Caco-2 (cell line): Measurements from ENCODE around the gene TWF2. TPM values are rescaled to one million over a fixed set of nuclear protein-coding genes. Genes with fewer than 3 reads are reported as not detected.

Experiments
- BruUV-seq: library from RNA; stranded (reverse); fragments of 400-500 nt; replicated peaks from 2 replicates; lab custom pipeline; 2021; lab: Mats Ljungman, UMichigan
- CTCF ChIA-PET: fragments of 300-600 bp; sonication (Branson Sonifier 250); formaldehyde crosslinking; loops from one replicate; lab custom pipeline; 2022; ENCODE audit warnings: antibody characterized with exemption; lab: Charles Lee
- POLR2A ChIA-PET: fragments of 300-600 bp; sonication (Branson Sonifier 250); formaldehyde crosslinking; loops from one replicate; lab custom pipeline; 2022; ENCODE audit warnings: antibody characterized with exemption; lab: Charles Lee
- DNase-seq, 2 experiments: peaks; one replicate each; pipeline versions ENCODE4 v3.0.0 to v3.0.0-alpha.2; 2020 to 2022
- H3K27me3 ChIP-seq: replicated peaks from 2 replicates; pipeline ENCODE4 v1.6.0; 2011; ENCODE audit warnings: low read length; ENCODE audit not compliant: control insufficient read depth, insufficient read depth
- H3K36me3 ChIP-seq: 2 replicates; pipeline ENCODE4 v1.5.1; 2011; ENCODE audit warnings: low read length; ENCODE audit not compliant: control insufficient read depth, insufficient read depth
- H3K4me1 ChIP-seq: fragments of 250-450 bp; sonication (Bioruptor Pico); 2 replicates; pipeline ENCODE4 v1.5.1; 2020; ENCODE audit warnings: mild to moderate bottlenecking
- H3K4me3 ChIP-seq: 2 replicates; pipeline ENCODE4 v1.5.1; 2011; ENCODE audit warnings: low read depth, mild to moderate bottlenecking, control low read depth, low read length
- H3K9me3 ChIP-seq: fragments of 250-450 bp; sonication (Bioruptor Pico); 2 replicates; pipeline ENCODE4 v1.5.1; 2020; ENCODE audit warnings: mild to moderate bottlenecking, moderate library complexity
- H3K27ac Mint-ChIP-seq: one replicate; pipeline ENCODE4 v1.8.0; 2022; ENCODE audit warnings: mixed read lengths; ENCODE audit not compliant: unreplicated experiment
- H3K27me3 Mint-ChIP-seq: one replicate; pipeline ENCODE4 v1.8.0; 2022; ENCODE audit warnings: mixed read lengths; ENCODE audit not compliant: insufficient read depth, unreplicated experiment
- H3K36me3 Mint-ChIP-seq: one replicate; pipeline ENCODE4 v1.8.0; 2022; ENCODE audit warnings: mild to moderate bottlenecking, mixed read lengths; ENCODE audit not compliant: insufficient read depth, unreplicated experiment
- H3K4me1 Mint-ChIP-seq: one replicate; pipeline ENCODE4 v1.8.0; 2022; ENCODE audit warnings: low read depth, mixed read lengths; ENCODE audit not compliant: unreplicated experiment
- H3K4me3 Mint-ChIP-seq: one replicate; pipeline ENCODE4 v1.8.0; 2022; ENCODE audit warnings: mild to moderate bottlenecking, moderate library complexity, mixed read lengths; ENCODE audit not compliant: unreplicated experiment
- H3K9me3 Mint-ChIP-seq: one replicate; pipeline ENCODE4 v1.8.0; 2022; ENCODE audit warnings: mixed read lengths; ENCODE audit not compliant: unreplicated experiment
- intact Hi-C: fragments of 100-400 bp; cut with micrococcal nuclease; formaldehyde crosslinking; loops from one replicate; pipeline ENCODE4 v1.10.0; 2022; ENCODE audit not compliant: unreplicated experiment
- total RNA-seq: library from RNA; stranded (reverse); gene quantifications from 2 replicates; pipeline ENCODE4 v1.2.3, GENCODE V29; 2022
- TF ChIP-seq, protein P1 (sequence below), 2 experiments: fragments of 200-600 bp in 1 of 2; IDR thresholded peaks; 1 replicate in 1 of 2; 2 replicates in 1 of 2; pipeline versions ENCODE4 v1.5.1 to v1.8.0; 2011 to 2022; ENCODE audit warnings: antibody characterized with exemption in 1 of 2, control low read depth in 1 of 2, inconsistent platforms in 1 of 2, low read depth in 1 of 2, low read length in 1 of 2, mild to moderate bottlenecking in 1 of 2, moderate library complexity in 1 of 2; ENCODE audit not compliant: insufficient read depth in 1 of 2, severe bottlenecking in 1 of 2, unreplicated experiment in 1 of 2

TWF2 gene
- total RNA-seq, 1 experiment from 2014 or later, result 29.9 TPM

- Histone ChIP-seq H3K36me3 (no peaks in the 10 kb centered on the region), H3K27me3 (no peaks in the 10 kb centered on the region), H3K9me3 (no peaks in the 10 kb centered on the region), H3K4me3 (no peak overlapping the region), H3K4me1 (peaks cover 18% of the 10 kb centered on the region)
- no peaks in the 10 kb centered on the region for H3K36me3 Mint-ChIP-seq
- ChIA-PET POLR2A (interaction anchor here (0.6 kb wide), 1 partner anchor 15 kb away, joined by 3 read pairs; no protein-coding TSS in a partner anchor), CTCF (no interaction called here)
- no peaks in the 10 kb centered on the region for H3K9me3 Mint-ChIP-seq
- peaks cover 6% of the 10 kb centered on the region for H3K4me1 Mint-ChIP-seq
- BruUV-seq, result no TSS peak
- H3K27ac Mint-ChIP-seq, result no peak overlapping the region
- intact Hi-C loops, result no loop called here
- no peak overlapping the region for H3K4me3 Mint-ChIP-seq
- DNase-seq, result no peak
- H3K27me3 Mint-ChIP-seq, result no peaks in the 10 kb centered on the region
- TF ChIP-seq, protein P1, sequence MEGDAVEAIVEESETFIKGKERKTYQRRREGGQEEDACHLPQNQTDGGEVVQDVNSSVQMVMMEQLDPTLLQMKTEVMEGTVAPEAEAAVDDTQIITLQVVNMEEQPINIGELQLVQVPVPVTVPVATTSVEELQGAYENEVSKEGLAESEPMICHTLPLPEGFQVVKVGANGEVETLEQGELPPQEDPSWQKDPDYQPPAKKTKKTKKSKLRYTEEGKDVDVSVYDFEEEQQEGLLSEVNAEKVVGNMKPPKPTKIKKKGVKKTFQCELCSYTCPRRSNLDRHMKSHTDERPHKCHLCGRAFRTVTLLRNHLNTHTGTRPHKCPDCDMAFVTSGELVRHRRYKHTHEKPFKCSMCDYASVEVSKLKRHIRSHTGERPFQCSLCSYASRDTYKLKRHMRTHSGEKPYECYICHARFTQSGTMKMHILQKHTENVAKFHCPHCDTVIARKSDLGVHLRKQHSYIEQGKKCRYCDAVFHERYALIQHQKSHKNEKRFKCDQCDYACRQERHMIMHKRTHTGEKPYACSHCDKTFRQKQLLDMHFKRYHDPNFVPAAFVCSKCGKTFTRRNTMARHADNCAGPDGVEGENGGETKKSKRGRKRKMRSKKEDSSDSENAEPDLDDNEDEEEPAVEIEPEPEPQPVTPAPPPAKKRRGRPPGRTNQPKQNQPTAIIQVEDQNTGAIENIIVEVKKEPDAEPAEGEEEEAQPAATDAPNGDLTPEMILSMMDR (IDR thresholded peaks at IDR 0.05; ENCODE audit: insufficient read depth in 1 of 2, low read depth in 1 of 2, low read length in 1 of 2, severe bottlenecking in 1 of 2, unreplicated experiment in 1 of 2), result no peak
Observed at GRCh38 chr3:52186729-52187128, 52.2 kb downstream of the TWF2 start.

- no peaks in the 10 kb centered on the region for H3K9me3 ChIP-seq
- H3K27me3 ChIP-seq, result no peaks in the 10 kb centered on the region
- Mint-ChIP-seq H3K9me3 (no peaks in the 10 kb centered on the region), H3K4me3 (no peak overlapping the region), H3K4me1 (peaks cover 6% of the 10 kb centered on the region), H3K27me3 (no peaks in the 10 kb centered on the region), H3K36me3 (no peaks in the 10 kb centered on the region), H3K27ac (no peak overlapping the region)
- H3K4me3 ChIP-seq, result no peak overlapping the region
- CTCF ChIA-PET, result no interaction called here
- intact Hi-C loops, result no loop called here
- BruUV-seq, result no TSS peak
- no peaks in the 10 kb centered on the region for H3K36me3 ChIP-seq
- POLR2A ChIA-PET, result interaction anchor here (0.6 kb wide), 1 partner anchor 14 kb away, joined by 3 read pairs; no protein-coding TSS in a partner anchor
- peaks cover 18% of the 10 kb centered on the region for H3K4me1 ChIP-seq
- TF ChIP-seq, protein P1 (IDR thresholded peaks at IDR 0.05; ENCODE audit: insufficient read depth in 1 of 2, low read depth in 1 of 2, low read length in 1 of 2, severe bottlenecking in 1 of 2, unreplicated experiment in 1 of 2), result no peak
- DNase-seq, result no peak
Observed at GRCh38 chr3:52185837-52186236, 53.1 kb downstream of the TWF2 start.

DNA sequence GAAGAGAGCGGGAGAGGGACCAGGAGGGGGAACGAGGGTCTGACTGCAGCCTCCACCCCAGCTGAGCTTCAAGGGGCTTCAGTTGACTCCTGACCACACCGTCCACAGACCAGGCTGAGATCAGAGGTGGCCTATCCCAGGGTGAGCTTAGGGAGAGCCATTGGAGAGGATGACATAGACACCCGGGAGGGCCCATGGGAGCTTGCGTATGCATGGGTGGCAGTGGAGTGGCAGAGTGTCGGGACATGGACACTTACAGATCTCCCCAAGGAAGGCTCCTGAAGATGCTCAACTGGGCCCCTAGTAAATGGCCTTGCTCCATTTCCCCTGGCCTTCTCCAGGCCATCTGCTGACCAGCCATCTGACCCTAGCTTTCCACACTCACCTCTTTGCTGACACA lies 53.6 kb downstream of the TWF2 start:
- Mint-ChIP-seq H3K36me3 (no peaks in the 10 kb centered on the region), H3K9me3 (no peaks in the 10 kb centered on the region), H3K4me1 (peaks cover 6% of the 10 kb centered on the region), H3K27me3 (no peaks in the 10 kb centered on the region), H3K27ac (no peak overlapping the region), H3K4me3 (no peak overlapping the region)
- H3K4me1 ChIP-seq, result peaks cover 18% of the 10 kb centered on the region
- no peaks in the 10 kb centered on the region for H3K27me3 ChIP-seq
- no peaks in the 10 kb centered on the region for H3K9me3 ChIP-seq
- ChIA-PET POLR2A (no interaction called here), CTCF (no interaction called here)
- BruUV-seq, result no TSS peak
- DNase-seq, result no peak
- intact Hi-C loops, result no loop called here
- TF ChIP-seq, protein P1 (IDR thresholded peaks at IDR 0.05; ENCODE audit: insufficient read depth in 1 of 2, low read depth in 1 of 2, low read length in 1 of 2, severe bottlenecking in 1 of 2, unreplicated experiment in 1 of 2), result no peak
- no peaks in the 10 kb centered on the region for H3K36me3 ChIP-seq
- no peak overlapping the region for H3K4me3 ChIP-seq
